Spleen (tissue), 7 donors: ENCODE data around the gene SHC4.

Experiments
- POLR2A ChIP-seq, 3 donors: fragments of 450-650 bp; IDR thresholded peaks; one replicate each; pipeline ENCODE4 v1.5.1; 2017; ENCODE audit warnings: antibody characterized with exemption in 3 of 3, mild to moderate bottlenecking in 1 of 3
- POLR2AphosphoS5 ChIP-seq, 3 donors: sonication (generic); formaldehyde crosslinking; IDR thresholded peaks; one replicate each; pipeline ENCODE4 v1.5.1; 2017; ENCODE audit warnings: antibody characterized with exemption in 3 of 3
- TF ChIP-seq, protein P1 (sequence below), 11 experiments: fragments of 200-600 bp in 7 of 11; fragments of 450-650 bp in 4 of 11; sonication (generic) in 4 of 11; IDR thresholded peaks in 8 of 11; conservative IDR thresholded peaks in 3 of 11; 1 replicate in 7 of 11; 2 replicates in 4 of 11; pipeline versions ENCODE4 v1.4.0 to v1.8.0; 2016 to 2021; ENCODE audit warnings: antibody characterized with exemption in 11 of 11, inconsistent platforms in 4 of 11, mild to moderate bottlenecking in 1 of 11
- donor health status: DM: no; HTN: no; CAD: no; lungs with moderate emphysema.
- donor health status: DM: no; HTN: no; CAD: no.
- donor health status: DM: no; HTN: no; CAD: no.

DNA sequence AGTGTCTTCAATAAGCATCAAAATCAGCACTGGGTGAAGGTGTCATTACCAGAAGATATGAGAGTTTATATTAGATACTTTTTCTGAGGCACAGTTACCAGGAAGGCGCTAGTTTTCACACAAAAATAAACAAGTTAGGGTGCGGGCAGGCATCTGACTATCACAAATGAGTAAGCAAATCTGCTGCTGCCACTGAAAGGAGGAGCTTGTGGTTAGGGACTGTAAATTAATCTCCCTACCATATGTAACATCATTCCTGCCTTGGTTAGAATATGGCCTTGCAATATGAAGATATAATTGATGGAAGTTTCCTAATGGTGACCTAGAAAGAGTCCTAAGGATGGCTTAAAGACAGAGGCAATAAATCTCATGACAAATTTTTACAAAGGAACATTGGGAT is 105.3 kb downstream of the SHC4 start:
- TF ChIP-seq, protein P1, sequence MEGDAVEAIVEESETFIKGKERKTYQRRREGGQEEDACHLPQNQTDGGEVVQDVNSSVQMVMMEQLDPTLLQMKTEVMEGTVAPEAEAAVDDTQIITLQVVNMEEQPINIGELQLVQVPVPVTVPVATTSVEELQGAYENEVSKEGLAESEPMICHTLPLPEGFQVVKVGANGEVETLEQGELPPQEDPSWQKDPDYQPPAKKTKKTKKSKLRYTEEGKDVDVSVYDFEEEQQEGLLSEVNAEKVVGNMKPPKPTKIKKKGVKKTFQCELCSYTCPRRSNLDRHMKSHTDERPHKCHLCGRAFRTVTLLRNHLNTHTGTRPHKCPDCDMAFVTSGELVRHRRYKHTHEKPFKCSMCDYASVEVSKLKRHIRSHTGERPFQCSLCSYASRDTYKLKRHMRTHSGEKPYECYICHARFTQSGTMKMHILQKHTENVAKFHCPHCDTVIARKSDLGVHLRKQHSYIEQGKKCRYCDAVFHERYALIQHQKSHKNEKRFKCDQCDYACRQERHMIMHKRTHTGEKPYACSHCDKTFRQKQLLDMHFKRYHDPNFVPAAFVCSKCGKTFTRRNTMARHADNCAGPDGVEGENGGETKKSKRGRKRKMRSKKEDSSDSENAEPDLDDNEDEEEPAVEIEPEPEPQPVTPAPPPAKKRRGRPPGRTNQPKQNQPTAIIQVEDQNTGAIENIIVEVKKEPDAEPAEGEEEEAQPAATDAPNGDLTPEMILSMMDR (IDR thresholded peaks at IDR 0.05 in 8 of 11, conservative IDR thresholded peaks at IDR 0.05 in 3 of 11), result no peak
- TF ChIP-seq POLR2A (IDR thresholded peaks at IDR 0.05) (no peak), POLR2AphosphoS5 (IDR thresholded peaks at IDR 0.05) (no peak)
